ENCODE results near the gene APOC1.

- no peak for TF ChIP-seq CTCF (IDR thresholded peaks at IDR 0.05)
- no peak for TF ChIP-seq POLR2A (IDR thresholded peaks at IDR 0.05)
Measured at GRCh38 chr19:44959691-44960090, 45.3 kb downstream of the APOC1 start.
